ENCODE data around the gene PLA2G4A.
"Not testable (repeated sequence)": the region's sequence is repeated elsewhere in the genome, so short reads cannot be mapped to it uniquely, and the experiment has no call there.

Gene PLA2G4A

GRCh38 chr1:186878356-186878755 lies 49.6 kb downstream of the PLA2G4A start:
- no peak for DNase-seq

- no peak for DNase-seq
These were observed 52.2 kb downstream of the PLA2G4A start for GRCh38 chr1:186880982-186881381.

- DNase-seq = no peak
These were observed 53.8 kb downstream of the PLA2G4A start for GRCh38 chr1:186882372-186883134.

- DNase-seq = no peak
These were observed 55.5 kb downstream of the PLA2G4A start for GRCh38 chr1:186884251-186884650.

- no peak for DNase-seq
These were observed 58.5 kb downstream of the PLA2G4A start for GRCh38 chr1:186887203-186887602.

GRCh38 chr1:186888367-186888766 lies 59.6 kb downstream of the PLA2G4A start:
- DNase-seq = no peak

- DNase-seq = no peak
These were observed 64.2 kb downstream of the PLA2G4A start for GRCh38 chr1:186892936-186893335.

GRCh38 chr1:186894415-186894814 lies 65.7 kb downstream of the PLA2G4A start:
- no peak for DNase-seq

- DNase-seq = no peak
These were observed 67.5 kb downstream of the PLA2G4A start for GRCh38 chr1:186896211-186896610.

GRCh38 chr1:186897008-186897407 lies 68.3 kb downstream of the PLA2G4A start:
- DNase-seq = no peak

GRCh38 chr1:186899577-186899976 lies 70.8 kb downstream of the PLA2G4A start:
- no peak for DNase-seq

- DNase-seq = no peak
These were observed 71.2 kb downstream of the PLA2G4A start for GRCh38 chr1:186899977-186900376.

GRCh38 chr1:186900539-186901237 lies 71.9 kb downstream of the PLA2G4A start:
- DNase-seq = no peak

- no peak for DNase-seq
These were observed 72.9 kb downstream of the PLA2G4A start for GRCh38 chr1:186901631-186902030.

- DNase-seq = no peak
These were observed 74.8 kb downstream of the PLA2G4A start for GRCh38 chr1:186903374-186904136.

- DNase-seq = no peak
These were observed 75.6 kb downstream of the PLA2G4A start for GRCh38 chr1:186904361-186904760.

GRCh38 chr1:186905561-186905960 lies 76.8 kb downstream of the PLA2G4A start:
- DNase-seq = no peak

GRCh38 chr1:186915555-186915954 lies 86.8 kb downstream of the PLA2G4A start:
- DNase-seq = no peak

- DNase-seq = not testable (repeated sequence)
These were observed 88.5 kb downstream of the PLA2G4A start for GRCh38 chr1:186917106-186917786.

- not testable (repeated sequence) for DNase-seq
These were observed 92.6 kb downstream of the PLA2G4A start for GRCh38 chr1:186921386-186921785.

- not testable (repeated sequence) for DNase-seq
These were observed 94.1 kb downstream of the PLA2G4A start for GRCh38 chr1:186922814-186923213.

GRCh38 chr1:186923486-186923885 lies 94.7 kb downstream of the PLA2G4A start:
- DNase-seq = no peak
